K562 (cell line): ENCODE measurements around the gene LAMB4. TPM values are rescaled to one million over a fixed set of nuclear protein-coding genes. Genes with fewer than 3 reads are reported as not detected.
A peak's percentile ranks its signal among the peaks of the same experiment; 100 is the strongest.

Source experiments
- C11orf30 ChIP-seq: fragments of 450-650 bp; IDR thresholded peaks from 2 replicates; pipeline ENCODE4 v1.6.1; 2016; ENCODE audit warnings: low read depth, mild to moderate bottlenecking
- CEBPG ChIP-seq, 3 experiments: fragments of 200-800 bp in 1 of 3; sonication (Bioruptor generic) in 1 of 3; sonication (generic) in 1 of 3; formaldehyde crosslinking in 1 of 3; IDR thresholded peaks in 2 of 3; conservative IDR thresholded peaks in 1 of 3; 2 replicates each; pipeline versions ENCODE4 v1.6.1 to v1.8.0; 2016 to 2022; ENCODE audit warnings: missing compliant biosample characterization in 2 of 3, missing genetic modification characterization in 2 of 3, mild to moderate bottlenecking in 1 of 3, missing genetic modification reagents in 1 of 3
- E2F4 ChIP-seq: sonication (generic); formaldehyde crosslinking; IDR thresholded peaks from 2 replicates; pipeline ENCODE4 v1.8.0; 2022; ENCODE audit warnings: mild to moderate bottlenecking, low read depth, missing genetic modification reagents
- MAZ ChIP-seq, 2 experiments: fragments of 450-650 bp in 1 of 2; sonication (generic) in 1 of 2; formaldehyde crosslinking; IDR thresholded peaks in 1 of 2; conservative IDR thresholded peaks in 1 of 2; 2 replicates each; pipeline versions ENCODE4 v1.4.0 to v1.5.0; 2020; ENCODE audit warnings: mild to moderate bottlenecking in 1 of 2, missing genetic modification reagents in 1 of 2
- MEF2A ChIP-seq: IDR thresholded peaks from 2 replicates; pipeline ENCODE4 v1.6.1; 2011; ENCODE audit warnings: low read depth, mild to moderate bottlenecking, low read length, moderate library complexity; ENCODE audit not compliant: control insufficient read depth
- NR4A1 ChIP-seq, 2 experiments: fragments of 250-450 bp in 1 of 2; fragments of 450-650 bp in 1 of 2; sonication (Bioruptor Pico) in 1 of 2; IDR thresholded peaks; 2 replicates each; pipeline versions ENCODE4 v1.4.0 to v1.6.1; 2016 to 2020; ENCODE audit warnings: mild to moderate bottlenecking in 2 of 2, missing compliant biosample characterization in 1 of 2, missing genetic modification characterization in 1 of 2, moderate library complexity in 1 of 2
- PHTF2 ChIP-seq: fragments of 250-450 bp; sonication (Bioruptor Pico); IDR thresholded peaks from 2 replicates; pipeline ENCODE4 v1.5.0; 2021; ENCODE audit warnings: mild to moderate bottlenecking
- SMARCC2 ChIP-seq: fragments of 450-650 bp; IDR thresholded peaks from 2 replicates; pipeline ENCODE4 v1.6.1; 2017; ENCODE audit warnings: antibody characterized with exemption, moderate library complexity, mild to moderate bottlenecking, low read depth
- STAT6 ChIP-seq: sonication (generic); formaldehyde crosslinking; IDR thresholded peaks from 2 replicates; pipeline ENCODE4 v1.8.1; 2023; ENCODE audit warnings: mild to moderate bottlenecking, missing genetic modification reagents
- ZBTB7A ChIP-seq: IDR thresholded peaks from 2 replicates; pipeline ENCODE4 v1.6.1; 2011; ENCODE audit warnings: low read depth, mild to moderate bottlenecking, low read length, moderate library complexity, borderline replicate concordance; ENCODE audit not compliant: control insufficient read depth
- ZNF146 ChIP-seq: IDR thresholded peaks from one replicate; pipeline ENCODE4 v1.6.1; 2018; ENCODE audit warnings: missing compliant biosample characterization; ENCODE audit not compliant: unreplicated experiment
- ZNF197 ChIP-seq: fragments of 200-800 bp; sonication (Bioruptor generic); IDR thresholded peaks from 2 replicates; pipeline ENCODE4 v1.6.1; 2016; ENCODE audit warnings: low read depth, missing genetic modification characterization, missing compliant biosample characterization
- ZNF232 ChIP-seq: sonication (generic); formaldehyde crosslinking; IDR thresholded peaks from 2 replicates; pipeline ENCODE4 v1.8.0; 2022; ENCODE audit warnings: mild to moderate bottlenecking, missing genetic modification reagents
- ZNF592 ChIP-seq: fragments of 450-650 bp; IDR thresholded peaks from 2 replicates; pipeline ENCODE4 v1.6.1; 2017; ENCODE audit warnings: antibody characterized with exemption, mild to moderate bottlenecking
- polyA plus RNA-seq, 8 experiments: library from polyadenylated mRNA; depleted of rRNA in 4 of 8; stranded (reverse) in 5 of 8; unstranded in 3 of 8; fragments of >200 nt; fragmentation: Nextera tagmentation in 2 of 8; fragmentation: Illumina TruSeq in 1 of 8; extraction: Ambion mirVana in 2 of 8; extraction: Trizol in 1 of 8; gene quantifications; 2 replicates each; pipeline versions ENCODE4 v1.2.1 to v1.2.3, GENCODE V29; 2011 to 2014; ENCODE audit warnings: inconsistent platforms in 1 of 8, missing spikeins in 1 of 8
- total RNA-seq, 7 experiments: library from RNA; depleted of rRNA in 6 of 7; stranded (reverse); fragments of >200 nt in 6 of 7; fragmentation: Illumina TruSeq in 2 of 7; extraction: Trizol in 2 of 7; gene quantifications; 2 replicates each; pipeline versions ENCODE4 v1.2.1 to v1.2.3, GENCODE V29; 2011 to 2021; ENCODE audit warnings: low replicate concordance in 1 of 7

The LAMB4 gene
- total and polyA plus RNA-seq, 9 of the 15 experiments (the other 6 are each of a cell fraction or from before 2014, with no cell fraction given), result 0.06 to 0.13 (median 0.07) TPM; not detected in 6

GRCh38 chr7:108012499-108013430 lies 117.4 kb downstream of the LAMB4 start (continued):
- TF ChIP-seq ZNF592, result peak; percentile 67
- TF ChIP-seq ZNF232 (CRISPR knock-in tag), result no peak
- TF ChIP-seq C11orf30, result peak; percentile 100
- TF ChIP-seq CEBPG (CRISPR knock-in tag; IDR thresholded peaks at IDR 0.05), result peak; percentile 28; the same call in 1 of the 2 replicates
- TF ChIP-seq CEBPG (tag; conservative IDR thresholded peaks at IDR 0.05 in 1 of 2, IDR thresholded peaks at IDR 0.05 in 1 of 2), result peak; percentile 4 to 70; a peak in 3 of 4 replicates
- no peak for TF ChIP-seq ZNF197 (CRISPR knock-in tag)
- peak; percentile 93 for TF ChIP-seq SMARCC2
- TF ChIP-seq ZBTB7A, result no peak
- TF ChIP-seq MAZ (CRISPR knock-in tag; conservative IDR thresholded peaks at IDR 0.05 in 1 of 2, IDR thresholded peaks at IDR 0.05 in 1 of 2), result peak in 1 of 2 experiments; percentile 38; a peak in 1 of 4 replicates
- peak; percentile 42; the same call in 1 of the 2 replicates for TF ChIP-seq MEF2A
- no peak; the same call in 1 of the 2 replicates for TF ChIP-seq PHTF2 (CRISPR knock-in tag)
- no peak for TF ChIP-seq NR4A1 (CRISPR knock-in tag; IDR thresholded peaks at IDR 0.05)
- 0 out of 2 replicates have a peak, but pooled peaks have one; percentile 51 for TF ChIP-seq NR4A1 (tag; IDR thresholded peaks at IDR 0.05)
- no peak for TF ChIP-seq ZNF146 (CRISPR knock-in tag)
- peak; percentile 41; the same call in 1 of the 2 replicates for TF ChIP-seq STAT6 (CRISPR knock-in tag)
- TF ChIP-seq E2F4 (CRISPR knock-in tag), result no peak
